ENCODE measurements around the gene IKZF2.

DNA sequence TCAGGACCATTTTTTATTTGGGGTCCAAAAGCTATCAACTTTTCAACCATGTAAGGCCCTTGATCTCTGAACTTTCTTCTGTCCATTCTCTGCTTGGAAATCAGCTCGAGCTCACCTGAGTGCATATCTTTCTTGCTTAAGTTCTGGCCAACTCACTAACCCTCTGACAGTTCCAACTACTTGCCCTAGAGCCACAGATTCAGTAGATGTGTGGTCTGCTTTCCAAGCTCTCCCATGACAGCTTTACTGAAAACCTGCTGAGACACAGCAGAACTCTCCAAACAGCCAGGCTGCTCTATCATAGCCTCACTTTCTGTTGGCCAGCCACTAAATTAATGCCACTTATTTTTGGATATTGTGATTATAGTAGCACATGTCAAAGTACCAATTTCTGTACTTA lies 21.2 kb upstream of the IKZF2 start:
- TF ChIP-seq POLR2A (IDR thresholded peaks at IDR 0.05; ENCODE audit: low read depth, low read length): no peak
- TF ChIP-seq POLR2AphosphoS5 (IDR thresholded peaks at IDR 0.05; ENCODE audit: low read depth, low read length): no peak
- TF ChIP-seq TAF1 (IDR thresholded peaks at IDR 0.05; ENCODE audit: borderline replicate concordance, low read depth, low read length): no peak
